Coronary artery (tissue), 2 donors: Measurements from ENCODE around the gene HNRNPA3.
A peak's percentile ranks its signal among the peaks of the same experiment; 100 is the strongest.
"Not testable (repeated sequence)": the region's sequence is repeated elsewhere in the genome, so short reads cannot be mapped to it uniquely, and the experiment has no call there.

Source experiments
- DNase-seq: peaks from one replicate; pipeline ENCODE4 v3.0.0-alpha.2; 2017; ENCODE audit warnings: low spot score
- H3K27ac ChIP-seq, 2 donors: fragments of 200-600 bp; sonication (generic); one replicate each; pipeline ENCODE4 v1.5.1; 2016 to 2019
- H3K4me3 ChIP-seq: fragments of 200-600 bp; sonication (generic); 2 replicates; pipeline ENCODE4 v1.5.1; 2016; ENCODE audit warnings: mild to moderate bottlenecking, moderate library complexity
- CTCF ChIP-seq: fragments of 200-600 bp; sonication (generic); IDR thresholded peaks from one replicate; pipeline ENCODE4 v1.5.1; 2019; ENCODE audit warnings: antibody characterized with exemption

The HNRNPA3 gene

GRCh38 chr2:177192788-177193187, 19.8 kb upstream of the HNRNPA3 start:
- H3K27ac ChIP-seq = no peak overlapping the region
- no peak overlapping the region for H3K4me3 ChIP-seq
- no peak for TF ChIP-seq CTCF
- no peak for DNase-seq

- no peak for DNase-seq
- Histone ChIP-seq H3K4me3 (no peak overlapping the region), H3K27ac (no peak overlapping the region)
- TF ChIP-seq CTCF = no peak
Observed at GRCh38 chr2:177193240-177193639, 19.4 kb upstream of the HNRNPA3 start.

GRCh38 chr2:177195194-177195593, 17.4 kb upstream of the HNRNPA3 start:
- DNase-seq = no peak
- H3K4me3 ChIP-seq = no peak overlapping the region
- no peak for TF ChIP-seq CTCF
- H3K27ac ChIP-seq = no peak overlapping the region

GRCh38 chr2:177200419-177200818, 12.2 kb upstream of the HNRNPA3 start:
- DNase-seq, H3K27ac ChIP-seq, H3K4me3 ChIP-seq: not testable (repeated sequence)

- no peak for TF ChIP-seq CTCF
- H3K27ac ChIP-seq = no peak overlapping the region
Observed at GRCh38 chr2:177201919-177202346, 10.7 kb upstream of the HNRNPA3 start.

GRCh38 chr2:177204417-177204816, 8.2 kb upstream of the HNRNPA3 start:
- H3K27ac ChIP-seq = no peak overlapping the region
- TF ChIP-seq CTCF = no peak
- H3K4me3 ChIP-seq = no peak overlapping the region
- no peak for DNase-seq

More at GRCh38 chr2:177201919-177202346, 10.7 kb upstream of the HNRNPA3 start:
- H3K4me3 ChIP-seq = no peak overlapping the region
- DNase-seq = no peak

GRCh38 chr2:177207101-177207500, 5.5 kb upstream of the HNRNPA3 start:
- Histone ChIP-seq H3K4me3 (no peak overlapping the region), H3K27ac (no peak overlapping the region)
- no peak for DNase-seq
- no peak for TF ChIP-seq CTCF

GRCh38 chr2:177211169-177211568, 1.4 kb upstream of the HNRNPA3 start:
- Histone ChIP-seq H3K4me3 (peak overlapping the region; percentile 68), H3K27ac (peak overlapping the region; percentile 92 to 98)
- DNase-seq = no peak
- no peak for TF ChIP-seq CTCF
